Pancreas (tissue), 10 donors: ENCODE measurements around the gene ICOS. TPM values are rescaled to one million over a fixed set of nuclear protein-coding genes. Genes with fewer than 3 reads are reported as not detected.

Experiments used
- ATAC-seq, 4 donors: fragments of 200-7000 bp; cut with Tn5 transposase; one replicate each; pipeline versions ENCODE4 v1.8.0 to v1.9.1; 2020; ENCODE audit warnings: mild to moderate bottlenecking in 4 of 4, moderate library complexity in 4 of 4
- DNase-seq, 6 donors: peaks; one replicate each; pipeline ENCODE4 v3.0.0-alpha.2; 2020
- FAIRE-seq: peaks from 2 replicates; lab custom pipeline; 2012; peaks lifted over from hg19 to GRCh38; lab: Jason Lieb, UNC
- H3K27ac ChIP-seq, 4 donors: fragments of 200-600 bp; sonication (generic); 1 replicate in 3 of 4; 2 replicates in 1 of 4; pipeline versions ENCODE4 v1.5.0 to v1.8.0; 2020
- H3K27me3 ChIP-seq, 4 donors: fragments of 200-600 bp; one replicate each; pipeline ENCODE4 v1.8.0; 2021
- H3K36me3 ChIP-seq, 3 donors: fragments of 200-600 bp; sonication (generic) in 1 of 3; one replicate each; pipeline versions ENCODE4 v1.5.0 to v1.8.0; 2020 to 2021
- H3K4me1 ChIP-seq, 3 donors: fragments of 200-600 bp; one replicate each; pipeline ENCODE4 v1.8.0; 2021
- H3K4me3 ChIP-seq, 4 donors: fragments of 200-600 bp; sonication (generic) in 2 of 4; one replicate each; pipeline versions ENCODE4 v1.5.0 to v1.8.0; 2020 to 2021
- H3K9me3 ChIP-seq, 4 donors: fragments of 200-600 bp; one replicate each; pipeline ENCODE4 v1.8.0; 2021
- CTCF ChIP-seq, 4 donors: fragments of 200-600 bp; sonication (generic) in 3 of 4; IDR thresholded peaks; one replicate each; pipeline versions ENCODE4 v1.5.0 to v1.8.0; 2021; ENCODE audit warnings: antibody characterized with exemption in 4 of 4
- WGBS, 2 donors: extraction: QIAGEN DNeasy Blood & Tissue Kit; methylation state at CpG; one replicate each; pipeline ENCODE4 v1.1.7; 2013; 5-methylcytosine and 5-hydroxymethylcytosine counted together
- intact Hi-C, 3 donors: fragments of 100-400 bp; cut with DNase I; formaldehyde crosslinking; loops; one replicate each; pipeline versions ENCODE4 v1.11.1 to v1.14.2; 2022
- polyA plus RNA-seq, 2 donors: library from polyadenylated mRNA; stranded (reverse); fragments of 200-250 nt; gene quantifications; one replicate each; pipeline ENCODE4 v1.2.3, GENCODE V29; 2013
- total RNA-seq, 6 donors: library from RNA; stranded (reverse); fragmentation: NEBNext Ultra II Directional in 4 of 6; extraction: Animal tissue kit (Norgen Biotek cat#: 25700) in 4 of 6; gene quantifications; one replicate each; pipeline versions ENCODE4 v1.2.1 to v1.2.4, GENCODE V29; 2021 to 2023
- donor health status: healthy with polysubstance abuse.
- donor health status: DM: no; HTN: no; CAD: no; lungs with moderate emphysema.
- donor health status: DM: no; HTN: no; CAD: no.
- donor health status: control.
- donor health status: control.
- donor health status: Bipolar disorder and iron deficiency.
- donor health status: DM: yes; HTN: yes; CAD: no.
- donor health status: DM: no; HTN: no; CAD: no.
- donor health status: DM: no; HTN: no; CAD: no.
- donor health status: DM: yes; HTN: yes; CAD: no.

ICOS gene
- total RNA-seq: under 1 TPM in 3 of 6 donors, not detected in 3; 0.06 to 0.25 (median 0.14) TPM
- polyA plus RNA-seq: not detected

GRCh38 chr2:203936535-203936934 lies at the start of gene ICOS:
Gene ICOS, plus strand, starts transcription at chr2:203936763. Its CDS starts 52 bp downstream, at chr2:203936815.
- Histone ChIP-seq H3K9me3 (no peaks in the 10 kb centered on the region), H3K4me1 (no peaks in the 10 kb centered on the region), H3K27ac (no peak within 1 kb of the TSS), H3K27me3 (no peaks in the 10 kb centered on the region), H3K36me3 (no peaks in the 10 kb centered on the region), H3K4me3 (no peak within 1 kb of the TSS)
- FAIRE-seq: no peak
- intact Hi-C loops: no loop called here
- DNase-seq: no peak
- WGBS, 2 donors: 77 to 80% methylated on average over 5 of the region's 5 CpGs
- no peak for ATAC-seq
- TF ChIP-seq CTCF (IDR thresholded peaks at IDR 0.05): no peak

GRCh38 chr2:203887677-203888076 lies 48.9 kb upstream of the ICOS start:
- ATAC-seq (peak; percentile 68 to 92 (median 82)), DNase-seq (no peak), FAIRE-seq (peak; percentile 45)
- Histone ChIP-seq H3K4me1 (peaks cover 0 to 6% (median 0%) of the 10 kb centered on the region in 3 donors), H3K9me3 (no peaks in the 10 kb centered on the region), H3K36me3 (no peaks in the 10 kb centered on the region), H3K4me3 (no peak overlapping the region), H3K27me3 (no peaks in the 10 kb centered on the region), H3K27ac (peak overlapping the region in 1 of 4 donors; percentile 59)
- intact Hi-C loops: no loop called here
- TF ChIP-seq CTCF (IDR thresholded peaks at IDR 0.05): no peak

- no peak for DNase-seq
These were observed 47.0 kb upstream of the ICOS start for GRCh38 chr2:203889542-203889941.

GRCh38 chr2:203889944-203890343 lies 46.6 kb upstream of the ICOS start:
- TF ChIP-seq CTCF (IDR thresholded peaks at IDR 0.05): no peak
- Histone ChIP-seq H3K9me3 (no peaks in the 10 kb centered on the region), H3K4me3 (no peak overlapping the region), H3K27ac (no peak overlapping the region), H3K4me1 (peaks cover 0 to 6% (median 0%) of the 10 kb centered on the region in 3 donors), H3K27me3 (no peaks in the 10 kb centered on the region), H3K36me3 (no peaks in the 10 kb centered on the region)
- 73 to 83% methylated on average over 1 of the region's 1 CpG for WGBS, 2 donors
- ATAC-seq: no peak
- FAIRE-seq: no peak
- DNase-seq: no peak
- intact Hi-C loops: no loop called here

More at GRCh38 chr2:203889542-203889941, 47.0 kb upstream of the ICOS start:
- intact Hi-C loops: no loop called here
- H3K27ac ChIP-seq: no peak overlapping the region
- ATAC-seq (no peak), FAIRE-seq (no peak)
- no peaks in the 10 kb centered on the region for H3K36me3 ChIP-seq
- H3K4me3 ChIP-seq: no peak overlapping the region
- TF ChIP-seq CTCF (IDR thresholded peaks at IDR 0.05): no peak
- WGBS, 2 donors: 89 to 96% methylated on average over 1 of the region's 1 CpG
- peaks cover 0 to 6% (median 0%) of the 10 kb centered on the region in 3 donors for H3K4me1 ChIP-seq
- no peaks in the 10 kb centered on the region for H3K27me3 ChIP-seq
- no peaks in the 10 kb centered on the region for H3K9me3 ChIP-seq

GRCh38 chr2:203890733-203891132 lies 45.8 kb upstream of the ICOS start:
- intact Hi-C loops: no loop called here

More at GRCh38 chr2:203890733-203891132, 45.8 kb upstream of the ICOS start:
- Histone ChIP-seq H3K27ac (no peak overlapping the region), H3K4me1 (peaks cover 0 to 6% (median 0%) of the 10 kb centered on the region in 3 donors), H3K36me3 (no peaks in the 10 kb centered on the region), H3K4me3 (no peak overlapping the region), H3K27me3 (no peaks in the 10 kb centered on the region), H3K9me3 (no peaks in the 10 kb centered on the region)
- ATAC-seq: no peak
- whole genome bisulfite sequencing, 2 donors: 95 to 100% methylated on average over 1 of the region's 1 CpG
- no peak for DNase-seq
- FAIRE-seq: no peak
- no peak for TF ChIP-seq CTCF (IDR thresholded peaks at IDR 0.05)
